Astrocyte (in vitro differentiated cells and primary cell): ENCODE results near the gene ROR2. TPM values are rescaled to one million over a fixed set of nuclear protein-coding genes. Genes with fewer than 3 reads are reported as not detected.

Experiments used
- DNase-seq: peaks from one replicate; pipeline ENCODE4 v3.0.0-alpha.2; 2010; ENCODE audit warnings: low read depth
- FAIRE-seq: peaks from 2 replicates; lab custom pipeline; 2011; peaks lifted over from hg19 to GRCh38; lab: Jason Lieb, UNC
- H2AFZ ChIP-seq: 2 replicates; pipeline ENCODE4 v1.6.0; 2012; ENCODE audit warnings: low read depth, low read length, inconsistent platforms
- H3K27ac ChIP-seq: 2 replicates; pipeline ENCODE4 v1.5.1; 2011; ENCODE audit warnings: low read depth, low read length, inconsistent platforms
- H3K27me3 ChIP-seq: 2 replicates; pipeline ENCODE4 v1.6.0; 2011; ENCODE audit warnings: low read length, inconsistent platforms; ENCODE audit not compliant: insufficient read depth
- H3K36me3 ChIP-seq: 2 replicates; pipeline ENCODE4 v1.5.1; 2011; ENCODE audit warnings: low read length, inconsistent platforms; ENCODE audit not compliant: insufficient read depth
- H3K4me1 ChIP-seq: 2 replicates; pipeline ENCODE4 v1.5.1; 2011; ENCODE audit warnings: low read length, inconsistent platforms; ENCODE audit not compliant: insufficient read depth
- H3K4me2 ChIP-seq: 2 replicates; pipeline ENCODE4 v1.6.0; 2012; ENCODE audit warnings: low read length, inconsistent platforms
- H3K4me3 ChIP-seq: 2 replicates; pipeline ENCODE4 v1.5.1; 2011; ENCODE audit warnings: low read depth, mild to moderate bottlenecking, low read length, inconsistent platforms; ENCODE audit not compliant: insufficient read depth
- H3K79me2 ChIP-seq: 2 replicates; pipeline ENCODE4 v1.6.0; 2012; ENCODE audit warnings: mild to moderate bottlenecking, low read length, inconsistent platforms; ENCODE audit not compliant: insufficient read depth
- H3K9ac ChIP-seq: 2 replicates; pipeline ENCODE4 v1.6.0; 2012; ENCODE audit warnings: mild to moderate bottlenecking, low read length, inconsistent platforms
- H3K9me3 ChIP-seq: 2 replicates; pipeline ENCODE4 v1.5.1; 2012; ENCODE audit warnings: low read depth, mild to moderate bottlenecking, low read length, inconsistent platforms; ENCODE audit not compliant: insufficient read depth
- H4K20me1 ChIP-seq: 2 replicates; pipeline ENCODE4 v1.6.0; 2012; ENCODE audit warnings: low read length, inconsistent platforms; ENCODE audit not compliant: insufficient read depth
- H3K27ac Mint-ChIP-seq: one replicate; pipeline ENCODE4 v1.8.0; 2021; ENCODE audit warnings: mild to moderate bottlenecking, mixed read lengths; ENCODE audit not compliant: unreplicated experiment
- H3K27me3 Mint-ChIP-seq: one replicate; pipeline ENCODE4 v1.8.0; 2021; ENCODE audit warnings: low read depth, mixed read lengths; ENCODE audit not compliant: unreplicated experiment
- H3K36me3 Mint-ChIP-seq: one replicate; pipeline ENCODE4 v1.8.0; 2021; ENCODE audit warnings: low read depth, mixed read lengths; ENCODE audit not compliant: unreplicated experiment
- H3K4me1 Mint-ChIP-seq: one replicate; pipeline ENCODE4 v1.8.0; 2021; ENCODE audit warnings: low read depth, mixed read lengths; ENCODE audit not compliant: unreplicated experiment
- H3K4me3 Mint-ChIP-seq: one replicate; pipeline ENCODE4 v1.8.0; 2021; ENCODE audit warnings: mild to moderate bottlenecking, moderate library complexity, mixed read lengths; ENCODE audit not compliant: unreplicated experiment
- H3K9me3 Mint-ChIP-seq: one replicate; pipeline ENCODE4 v1.8.0; 2021; ENCODE audit warnings: mild to moderate bottlenecking, mixed read lengths; ENCODE audit not compliant: unreplicated experiment
- EZH2 ChIP-seq: IDR thresholded peaks from 2 replicates; pipeline ENCODE4 v1.6.1; 2012; ENCODE audit warnings: mild to moderate bottlenecking, low read length, inconsistent platforms; ENCODE audit not compliant: insufficient read depth
- total RNA-seq: library from RNA; stranded (reverse); gene quantifications from 2 replicates; pipeline ENCODE4 v1.2.1, GENCODE V29; 2021
- TF ChIP-seq, protein P1 (sequence below): IDR thresholded peaks from 2 replicates; pipeline ENCODE4 v1.5.1; 2011; ENCODE audit warnings: low read depth, mild to moderate bottlenecking, inconsistent platforms, low read length, moderate library complexity; ENCODE audit not compliant: insufficient read depth

Gene ROR2
- total RNA-seq, 1 donor from 2014 or later, result 4.9 TPM

GRCh38 chr9:91746904-91747303 is 203.1 kb downstream of the ROR2 start:
- H3K36me3 ChIP-seq, result no peaks in the 10 kb centered on the region
- peaks cover 4% of the 10 kb centered on the region for H3K36me3 Mint-ChIP-seq
- no peaks in the 10 kb centered on the region for H3K4me1 ChIP-seq
- H3K27me3 Mint-ChIP-seq, result no peaks in the 10 kb centered on the region
- H3K79me2 ChIP-seq, result no peaks in the 10 kb centered on the region
- H3K4me3 Mint-ChIP-seq, result no peak overlapping the region
- no peak overlapping the region for H3K9ac ChIP-seq
- H3K27ac ChIP-seq, result no peak overlapping the region
- peaks cover 3% of the 10 kb centered on the region for H3K9me3 Mint-ChIP-seq
- H3K27ac Mint-ChIP-seq, result no peak overlapping the region
- no peaks in the 10 kb centered on the region for H3K9me3 ChIP-seq
- FAIRE-seq (no peak), DNase-seq (peak; percentile 81)
- H3K4me3 ChIP-seq, result no peak overlapping the region
- H3K4me2 ChIP-seq, result no peak overlapping the region
- TF ChIP-seq, protein P1, sequence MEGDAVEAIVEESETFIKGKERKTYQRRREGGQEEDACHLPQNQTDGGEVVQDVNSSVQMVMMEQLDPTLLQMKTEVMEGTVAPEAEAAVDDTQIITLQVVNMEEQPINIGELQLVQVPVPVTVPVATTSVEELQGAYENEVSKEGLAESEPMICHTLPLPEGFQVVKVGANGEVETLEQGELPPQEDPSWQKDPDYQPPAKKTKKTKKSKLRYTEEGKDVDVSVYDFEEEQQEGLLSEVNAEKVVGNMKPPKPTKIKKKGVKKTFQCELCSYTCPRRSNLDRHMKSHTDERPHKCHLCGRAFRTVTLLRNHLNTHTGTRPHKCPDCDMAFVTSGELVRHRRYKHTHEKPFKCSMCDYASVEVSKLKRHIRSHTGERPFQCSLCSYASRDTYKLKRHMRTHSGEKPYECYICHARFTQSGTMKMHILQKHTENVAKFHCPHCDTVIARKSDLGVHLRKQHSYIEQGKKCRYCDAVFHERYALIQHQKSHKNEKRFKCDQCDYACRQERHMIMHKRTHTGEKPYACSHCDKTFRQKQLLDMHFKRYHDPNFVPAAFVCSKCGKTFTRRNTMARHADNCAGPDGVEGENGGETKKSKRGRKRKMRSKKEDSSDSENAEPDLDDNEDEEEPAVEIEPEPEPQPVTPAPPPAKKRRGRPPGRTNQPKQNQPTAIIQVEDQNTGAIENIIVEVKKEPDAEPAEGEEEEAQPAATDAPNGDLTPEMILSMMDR, result no peak
- no peak for TF ChIP-seq EZH2
- peaks cover 4% of the 10 kb centered on the region for H3K4me1 Mint-ChIP-seq
- peak overlapping the region; percentile 42 for H2AFZ ChIP-seq
- no peaks in the 10 kb centered on the region for H4K20me1 ChIP-seq
- H3K27me3 ChIP-seq, result no peaks in the 10 kb centered on the region

DNA sequence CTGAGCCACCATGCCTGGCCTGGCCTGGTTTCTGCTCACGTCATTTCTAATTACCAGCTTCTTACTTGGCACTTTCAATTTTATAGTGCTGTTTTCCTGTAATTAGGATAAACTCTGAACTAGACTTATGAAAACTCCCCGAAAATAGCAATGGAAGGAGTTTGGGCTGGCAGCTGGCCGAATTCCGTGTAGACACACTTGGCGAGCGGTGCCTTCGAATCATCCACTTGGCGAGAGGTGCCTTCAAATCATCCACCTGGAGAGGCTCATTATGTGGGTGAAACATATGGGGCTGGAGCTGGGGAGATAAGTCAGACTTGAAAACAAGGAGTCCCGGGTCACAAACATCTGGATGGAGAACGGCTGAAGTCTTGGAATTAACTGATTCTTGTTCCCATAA is 203.7 kb downstream of the ROR2 start:
- H3K9me3 Mint-ChIP-seq, result peaks cover 3% of the 10 kb centered on the region
- Histone ChIP-seq H3K79me2 (no peaks in the 10 kb centered on the region), H3K36me3 (no peaks in the 10 kb centered on the region), H3K4me2 (no peak overlapping the region), H3K9me3 (no peaks in the 10 kb centered on the region), H3K4me1 (no peaks in the 10 kb centered on the region), H3K27ac (no peak overlapping the region), H3K9ac (no peak overlapping the region), H2AFZ (no peak overlapping the region), H4K20me1 (no peaks in the 10 kb centered on the region), H3K27me3 (no peaks in the 10 kb centered on the region), H3K4me3 (no peak overlapping the region)
- H3K4me3 Mint-ChIP-seq, result no peak overlapping the region
- no peak for TF ChIP-seq EZH2
- TF ChIP-seq, protein P1, result no peak
- H3K36me3 Mint-ChIP-seq, result peaks cover 4% of the 10 kb centered on the region
- H3K27me3 Mint-ChIP-seq, result no peaks in the 10 kb centered on the region
- DNase-seq, result no peak
- H3K27ac Mint-ChIP-seq, result no peak overlapping the region
- no peak for FAIRE-seq
- peaks cover 6% of the 10 kb centered on the region for H3K4me1 Mint-ChIP-seq

DNA sequence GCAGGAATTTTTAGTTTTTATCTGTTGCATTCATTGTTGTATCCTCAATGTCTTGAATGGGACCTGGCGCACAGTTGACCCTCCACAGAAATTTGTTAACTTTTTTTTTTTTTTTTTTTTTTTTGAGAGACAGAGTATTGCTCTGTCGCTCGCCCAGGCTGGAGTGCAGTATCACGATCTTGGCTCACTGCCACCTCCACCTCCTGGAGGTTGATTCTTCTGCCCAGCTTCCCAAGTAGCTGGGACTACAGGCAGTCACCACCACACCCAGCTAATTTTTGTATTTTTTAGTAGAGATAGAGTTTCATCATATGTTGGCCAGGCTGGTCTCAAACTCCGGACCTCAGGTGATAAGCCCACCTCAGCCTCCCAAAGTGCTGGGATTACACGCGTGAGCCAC is 205.9 kb downstream of the ROR2 start:
- Histone ChIP-seq H4K20me1 (no peaks in the 10 kb centered on the region), H3K79me2 (no peaks in the 10 kb centered on the region), H2AFZ (no peak overlapping the region), H3K4me3 (no peak overlapping the region), H3K27me3 (no peaks in the 10 kb centered on the region), H3K9ac (no peak overlapping the region), H3K4me2 (no peak overlapping the region), H3K9me3 (no peaks in the 10 kb centered on the region), H3K36me3 (no peaks in the 10 kb centered on the region), H3K27ac (no peak overlapping the region), H3K4me1 (no peaks in the 10 kb centered on the region)
- TF ChIP-seq EZH2, result no peak
- TF ChIP-seq, protein P1, result no peak
- Mint-ChIP-seq H3K4me1 (peaks cover 11% of the 10 kb centered on the region), H3K27me3 (no peaks in the 10 kb centered on the region), H3K4me3 (no peak overlapping the region), H3K9me3 (peaks cover 3% of the 10 kb centered on the region), H3K36me3 (peaks cover 4% of the 10 kb centered on the region), H3K27ac (no peak overlapping the region)
- DNase-seq (no peak), FAIRE-seq (no peak)
